GM19467 (cell line): ENCODE results near the gene SHLD1.

Experiments
- ATAC-seq: cut with Tn5 transposase; IDR thresholded peaks from one replicate; pipeline ENCODE4 v1.9.1; 2021; ENCODE audit warnings: mild to moderate bottlenecking, moderate library complexity; ENCODE audit not compliant: unreplicated experiment

The SHLD1 gene

GRCh38 chr20:5886788-5887187, 136.6 kb downstream of the SHLD1 start:
- no peak for ATAC-seq

GRCh38 chr20:5887386-5887785, 137.2 kb downstream of the SHLD1 start:
- ATAC-seq = no peak

GRCh38 chr20:5888041-5888440, 137.8 kb downstream of the SHLD1 start:
- ATAC-seq = no peak

GRCh38 chr20:5890773-5891441, 140.7 kb downstream of the SHLD1 start:
- ATAC-seq = no peak

GRCh38 chr20:5893052-5893451, 142.9 kb downstream of the SHLD1 start:
- no peak for ATAC-seq

GRCh38 chr20:5893621-5894020, 143.4 kb downstream of the SHLD1 start:
- ATAC-seq = no peak

GRCh38 chr20:5895626-5896025, 145.4 kb downstream of the SHLD1 start:
- ATAC-seq = no peak

GRCh38 chr20:5899444-5899843, 149.2 kb downstream of the SHLD1 start:
- ATAC-seq = no peak

- no peak for ATAC-seq
Measured at GRCh38 chr20:5900908-5901307, 150.7 kb downstream of the SHLD1 start.

- no peak for ATAC-seq
Measured at GRCh38 chr20:5908981-5909380, 158.8 kb downstream of the SHLD1 start.

- ATAC-seq = no peak
Measured at GRCh38 chr20:5910186-5910585, 160.0 kb downstream of the SHLD1 start.

- ATAC-seq = no peak
Measured at GRCh38 chr20:5913166-5913565, 163.0 kb downstream of the SHLD1 start.
